Fibroblast of skin of back (primary cell): ENCODE measurements around the gene TSR3.

Source experiments
- DNase-seq: peaks from one replicate; pipeline ENCODE4 v3.0.0-alpha.2; 2013

The TSR3 gene

DNA sequence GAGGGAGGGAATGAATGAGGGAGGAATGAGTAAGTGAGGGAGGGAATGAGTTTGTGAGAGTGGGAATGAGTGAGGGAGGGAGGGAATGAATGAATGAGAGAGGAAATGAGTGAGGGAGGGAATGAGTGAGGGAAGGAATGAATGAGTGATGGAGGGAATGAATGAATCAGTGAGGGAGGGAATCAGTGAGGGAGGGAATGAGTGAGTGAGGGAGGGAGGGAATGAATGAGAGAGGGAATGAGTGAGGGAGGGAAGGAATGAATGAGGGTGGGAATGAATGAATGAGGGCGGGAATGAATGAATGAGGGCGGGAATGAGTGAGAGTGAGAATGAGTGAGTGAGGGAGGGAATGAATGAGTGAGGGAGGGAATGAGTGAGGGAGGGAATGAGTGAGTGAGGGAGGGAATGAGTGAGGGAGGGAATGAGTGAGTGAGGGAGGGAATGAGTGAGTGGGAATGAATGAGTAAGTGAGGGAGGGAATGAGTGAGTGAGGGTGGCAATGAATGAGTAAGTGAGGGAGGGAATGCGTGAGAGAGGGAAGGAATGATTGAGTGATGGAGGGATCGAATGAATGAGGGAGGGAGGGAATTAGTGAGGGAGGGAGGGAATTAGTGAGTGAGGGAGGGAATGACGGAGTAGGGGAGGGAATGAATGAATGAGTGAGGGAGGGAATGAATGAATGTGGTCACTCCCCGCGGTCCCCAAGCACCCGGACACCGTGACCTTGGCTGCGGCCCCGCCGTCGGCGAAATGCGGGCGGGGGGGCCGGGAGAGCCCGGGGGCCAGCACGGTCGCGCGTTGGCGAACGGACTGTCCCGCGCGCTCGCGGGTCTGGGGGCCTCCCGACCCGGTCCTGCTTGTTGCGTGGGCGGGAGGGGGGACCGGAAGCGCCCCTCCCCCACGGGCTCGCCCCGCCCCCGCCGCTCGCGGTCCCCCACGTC lies 43.4 kb downstream of the TSR3 start:
- peak; percentile 56 for DNase-seq

DNA sequence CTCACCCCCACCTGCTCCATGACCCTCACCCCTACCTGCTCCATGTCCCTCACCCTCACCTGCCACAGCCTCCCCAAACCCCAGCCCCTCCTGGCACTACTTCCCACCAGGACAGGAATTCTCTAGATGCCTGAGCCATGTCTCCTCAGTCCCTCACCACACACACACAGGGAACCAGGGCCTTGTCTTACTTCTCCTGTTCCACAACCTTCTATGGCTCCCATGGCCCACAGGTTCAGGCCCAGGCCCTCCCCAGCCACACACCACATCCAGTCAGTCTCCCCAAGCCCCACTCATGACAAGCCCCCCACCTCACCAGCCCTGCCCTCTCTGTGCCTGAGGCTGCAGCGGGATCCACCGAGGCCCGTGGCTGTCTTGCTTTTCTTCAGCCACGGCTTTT lies 45.3 kb downstream of the TSR3 start:
- no peak for DNase-seq

DNA sequence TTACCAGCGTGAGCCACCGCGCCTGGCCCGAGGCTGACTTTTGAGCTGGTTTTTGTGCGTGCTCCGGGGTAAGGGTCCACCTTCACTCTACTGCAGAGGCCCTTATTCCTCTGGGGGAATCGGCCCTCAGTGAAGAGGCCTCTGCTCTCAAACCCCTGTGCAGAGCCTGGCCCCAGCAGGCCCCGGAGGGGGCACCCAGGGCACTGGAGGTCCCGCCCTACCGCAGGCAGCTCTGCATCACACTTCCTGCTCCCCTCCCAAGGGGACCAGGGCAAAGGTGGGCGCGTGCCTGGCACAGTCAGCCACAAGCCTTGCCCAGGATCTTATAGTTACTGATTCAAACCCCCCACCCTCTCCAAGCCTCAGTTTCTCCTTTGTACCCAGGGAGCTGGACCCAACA lies 45.9 kb downstream of the TSR3 start:
- DNase-seq: no peak

DNA sequence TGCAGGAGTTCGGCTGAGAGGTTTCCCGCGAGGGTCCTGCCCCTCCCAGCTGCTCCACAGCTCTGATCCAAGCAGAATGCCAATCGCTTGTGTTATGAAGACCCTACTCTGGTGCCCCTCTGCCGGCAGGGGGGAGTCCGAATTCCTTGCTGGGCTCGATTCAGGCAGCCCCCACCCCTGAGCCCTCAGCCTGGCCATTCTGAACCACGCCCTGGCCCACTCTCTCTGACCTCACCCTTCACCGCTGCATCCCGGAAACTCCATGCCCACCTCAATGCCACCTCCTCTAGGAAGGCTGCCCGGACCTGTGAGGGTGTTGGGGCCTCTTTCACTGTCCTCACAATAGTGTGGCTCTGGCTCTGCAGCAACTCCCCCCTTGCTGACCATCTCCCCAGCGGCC lies 50.1 kb downstream of the TSR3 start:
- no peak for DNase-seq

DNA sequence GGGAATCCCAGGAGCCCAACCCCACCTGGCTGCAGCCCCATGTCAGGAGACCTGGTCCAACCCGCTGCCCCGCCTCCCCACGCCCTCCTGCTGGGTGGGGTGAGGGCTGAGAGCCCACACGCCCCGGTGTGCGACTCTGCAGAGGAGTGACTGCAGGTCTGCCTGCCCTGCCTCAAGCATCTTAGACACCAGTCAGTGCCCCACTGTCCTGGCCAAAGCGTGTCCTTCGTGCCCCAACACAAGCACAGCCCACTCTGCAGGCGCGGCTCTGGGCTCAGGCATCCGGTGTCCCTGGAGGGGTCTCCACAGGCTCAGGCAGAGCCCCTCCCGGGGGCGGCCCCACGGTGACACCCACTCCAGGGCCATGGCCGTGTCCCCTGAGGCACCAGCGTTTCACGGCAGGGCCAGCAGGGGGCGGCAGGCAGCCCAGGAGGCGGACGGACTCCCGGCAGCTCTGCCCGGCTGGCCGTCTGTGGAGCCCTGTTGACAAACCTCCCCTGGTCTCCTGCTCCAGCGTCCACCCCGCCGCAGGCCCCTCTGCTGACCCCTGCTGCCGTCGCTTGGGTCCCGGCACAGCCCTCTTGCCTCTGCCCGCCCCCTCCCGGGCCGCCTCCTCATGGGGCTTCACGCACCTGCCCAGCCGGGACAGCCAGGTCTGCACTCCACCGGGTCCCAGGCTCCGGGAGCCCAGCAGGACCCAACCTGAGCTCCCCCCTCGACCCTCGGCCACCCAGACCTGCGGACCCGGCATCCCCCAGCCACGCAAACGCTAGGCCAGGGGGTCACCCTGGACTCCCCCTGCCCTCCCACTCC lies 50.8 kb downstream of the TSR3 start:
- peak; percentile 54 for DNase-seq

DNA sequence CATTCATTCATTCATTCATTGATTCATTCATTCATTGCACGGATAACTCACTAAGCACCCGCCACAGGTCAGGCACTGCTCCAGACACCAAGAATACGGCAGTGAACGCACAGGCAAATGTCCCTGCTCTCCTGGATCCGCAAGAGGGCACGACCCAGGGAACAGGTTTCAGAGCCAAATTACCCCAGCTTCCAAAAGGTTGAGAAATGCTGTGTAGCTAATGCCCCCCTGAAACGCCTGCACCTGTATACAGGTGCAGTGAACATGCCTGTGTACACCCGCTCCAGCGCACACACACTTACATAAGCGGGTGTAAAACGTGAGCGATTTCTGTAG lies 51.8 kb downstream of the TSR3 start:
- no peak for DNase-seq
